ENCODE data around the gene TTC34.
"Not testable (repeated sequence)": the region's sequence is repeated elsewhere in the genome, so short reads cannot be mapped to it uniquely, and the experiment has no call there.

DNA sequence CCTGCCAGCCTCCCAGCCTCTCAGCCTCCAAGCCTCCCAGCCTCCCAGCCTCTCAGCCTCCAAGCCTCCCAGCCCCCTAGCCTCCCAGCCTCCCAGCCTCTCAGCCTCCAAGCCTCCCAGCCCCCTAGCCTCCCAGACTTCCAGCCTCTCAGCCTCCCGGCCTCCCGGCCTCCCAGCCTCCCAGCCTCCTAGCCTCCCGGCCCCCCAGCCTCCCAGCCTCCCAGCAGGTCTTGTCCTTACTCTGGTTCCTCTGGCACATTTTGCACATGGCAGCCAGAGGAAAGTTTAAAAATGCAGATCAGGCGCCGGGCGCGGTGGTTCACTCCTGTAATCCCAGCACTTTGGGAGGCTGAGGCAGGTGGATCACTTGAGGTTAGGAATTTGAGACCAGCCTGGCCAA is 2.5 kb downstream of the TTC34 start:
- TF ChIP-seq CTCF (conservative IDR thresholded peaks at IDR 0.05; ENCODE audit: low read depth, low read length); RAD21 (IDR thresholded peaks at IDR 0.05; ENCODE audit: low read length); POLR2A (IDR thresholded peaks at IDR 0.05; ENCODE audit: low read depth, low read length); FOS (IDR thresholded peaks at IDR 0.05; ENCODE audit: low read depth, low read length): not testable (repeated sequence)
- TF ChIP-seq, protein P1, sequence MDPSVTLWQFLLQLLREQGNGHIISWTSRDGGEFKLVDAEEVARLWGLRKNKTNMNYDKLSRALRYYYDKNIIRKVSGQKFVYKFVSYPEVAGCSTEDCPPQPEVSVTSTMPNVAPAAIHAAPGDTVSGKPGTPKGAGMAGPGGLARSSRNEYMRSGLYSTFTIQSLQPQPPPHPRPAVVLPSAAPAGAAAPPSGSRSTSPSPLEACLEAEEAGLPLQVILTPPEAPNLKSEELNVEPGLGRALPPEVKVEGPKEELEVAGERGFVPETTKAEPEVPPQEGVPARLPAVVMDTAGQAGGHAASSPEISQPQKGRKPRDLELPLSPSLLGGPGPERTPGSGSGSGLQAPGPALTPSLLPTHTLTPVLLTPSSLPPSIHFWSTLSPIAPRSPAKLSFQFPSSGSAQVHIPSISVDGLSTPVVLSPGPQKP (IDR thresholded peaks at IDR 0.05; ENCODE audit: borderline replicate concordance, low read depth, low read length): not testable (repeated sequence)
